Tibial nerve (tissue), 4 donors: ENCODE measurements around the gene NID1. TPM values are rescaled to one million over a fixed set of nuclear protein-coding genes. Genes with fewer than 3 reads are reported as not detected.

ENCODE experiments used
- DNase-seq, 2 donors: peaks; one replicate each; pipeline ENCODE4 v3.0.0-alpha.2; 2019; ENCODE audit warnings: low spot score in 2 of 2
- H3K27ac ChIP-seq, 4 donors: fragments of 200-600 bp; sonication (generic) in 3 of 4; one replicate each; pipeline ENCODE4 v1.5.1; 2017 to 2019; ENCODE audit warnings: mild to moderate bottlenecking in 1 of 4
- H3K27me3 ChIP-seq, 2 donors: fragments of 200-600 bp; sonication (generic) in 1 of 2; one replicate each; pipeline versions ENCODE4 v1.5.1 to v1.6.0; 2017 to 2019
- H3K36me3 ChIP-seq, 3 donors: fragments of 200-600 bp; sonication (generic); one replicate each; pipeline ENCODE4 v1.5.1; 2018 to 2019
- H3K4me1 ChIP-seq, 4 donors: fragments of 200-600 bp; sonication (generic) in 3 of 4; one replicate each; pipeline ENCODE4 v1.5.1; 2017 to 2019
- H3K4me3 ChIP-seq, 4 donors: fragments of 200-600 bp; sonication (generic) in 3 of 4; one replicate each; pipeline ENCODE4 v1.5.1; 2017 to 2019; ENCODE audit warnings: mild to moderate bottlenecking in 1 of 4, moderate library complexity in 1 of 4
- H3K9me3 ChIP-seq, 4 donors: fragments of 200-600 bp; sonication (generic) in 3 of 4; one replicate each; pipeline ENCODE4 v1.5.1; 2017 to 2019
- EP300 ChIP-seq, 2 donors: sonication (generic); formaldehyde crosslinking; IDR thresholded peaks; one replicate each; pipeline ENCODE4 v1.6.1; 2017; ENCODE audit warnings: antibody characterized with exemption in 2 of 2, mild to moderate bottlenecking in 1 of 2
- POLR2A ChIP-seq, 2 donors: fragments of 450-650 bp; IDR thresholded peaks; one replicate each; pipeline ENCODE4 v1.6.1; 2017; ENCODE audit warnings: antibody characterized with exemption in 2 of 2, mild to moderate bottlenecking in 2 of 2, moderate library complexity in 2 of 2
- WGBS, 2 donors: methylation state at CpG; one replicate each; pipeline ENCODE4 v1.1.5; 2018; 5-methylcytosine and 5-hydroxymethylcytosine counted together
- total RNA-seq, 4 donors: library from RNA; depleted of rRNA; stranded (reverse); fragments of >200 nt; gene quantifications; one replicate each; pipeline ENCODE4 v1.1.0, GENCODE V29; 2016
- TF ChIP-seq, protein P1 (sequence below), 5 experiments: fragments of 200-600 bp in 3 of 5; fragments of 450-650 bp in 2 of 5; sonication (generic) in 3 of 5; IDR thresholded peaks; one replicate each; pipeline ENCODE4 v1.5.1; 2016 to 2019; ENCODE audit warnings: antibody characterized with exemption in 5 of 5, mild to moderate bottlenecking in 3 of 5, moderate library complexity in 2 of 5

Gene NID1
- total RNA-seq, 4 donors from 2014 or later: 192 to 321 (median 215) TPM

DNA sequence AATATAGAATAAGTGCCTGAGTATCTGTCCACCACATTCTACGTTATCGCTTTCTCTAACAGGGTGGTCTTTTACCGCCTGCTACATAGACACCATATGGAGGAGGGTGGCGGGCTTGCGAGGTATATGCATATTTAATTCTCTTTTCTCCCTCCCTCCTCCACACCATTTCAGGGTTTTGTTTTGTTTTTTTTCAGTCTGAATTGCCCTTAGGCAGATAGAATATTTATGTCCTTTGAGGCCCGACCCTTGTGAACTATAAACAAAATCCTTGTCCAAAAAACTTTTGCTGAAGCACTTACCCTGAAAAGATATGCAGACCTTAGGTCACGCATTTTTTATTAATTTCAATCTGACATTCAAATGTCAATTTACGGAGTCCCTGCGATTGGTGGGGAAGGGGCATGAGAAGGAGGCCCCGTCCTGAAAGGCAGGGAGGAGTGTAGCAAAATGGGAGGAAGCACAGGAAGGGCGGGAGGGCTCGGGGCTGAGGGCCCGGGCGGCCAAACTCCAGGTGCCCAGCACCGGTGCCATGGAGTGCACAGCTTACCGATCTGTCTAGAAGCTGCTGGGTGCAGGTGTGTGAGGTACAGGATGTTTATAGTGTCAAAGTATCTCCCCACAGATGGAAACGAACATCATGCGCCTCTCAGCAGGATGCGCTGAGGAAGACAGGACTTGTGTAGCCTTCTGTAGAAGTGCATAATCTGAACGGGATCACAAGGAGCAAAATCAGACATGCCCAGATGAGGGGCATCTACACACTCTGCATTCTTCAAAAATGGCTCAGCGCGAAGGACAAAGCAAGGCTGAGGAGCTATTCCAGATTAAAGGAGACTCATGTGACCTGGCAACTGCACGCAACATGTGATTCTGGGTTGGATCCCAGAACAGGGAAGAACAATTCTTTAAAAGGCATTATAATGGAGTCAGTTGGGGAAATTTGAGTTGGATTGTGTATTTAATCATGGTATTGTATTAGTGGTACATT is 129.4 kb downstream of the NID1 start:
- Histone ChIP-seq H3K27ac (peak overlapping the region in 1 of 4 donors; percentile 17), H3K9me3 (no peaks in the 10 kb centered on the region), H3K4me1 (peaks cover 0 to 29% (median 6%) of the 10 kb centered on the region in 4 donors), H3K36me3 (no peaks in the 10 kb centered on the region), H3K27me3 (no peaks in the 10 kb centered on the region), H3K4me3 (no peak overlapping the region)
- peak in 1 of 2 donors; percentile 49 for TF ChIP-seq EP300 (IDR thresholded peaks at IDR 0.05)
- TF ChIP-seq, protein P1, sequence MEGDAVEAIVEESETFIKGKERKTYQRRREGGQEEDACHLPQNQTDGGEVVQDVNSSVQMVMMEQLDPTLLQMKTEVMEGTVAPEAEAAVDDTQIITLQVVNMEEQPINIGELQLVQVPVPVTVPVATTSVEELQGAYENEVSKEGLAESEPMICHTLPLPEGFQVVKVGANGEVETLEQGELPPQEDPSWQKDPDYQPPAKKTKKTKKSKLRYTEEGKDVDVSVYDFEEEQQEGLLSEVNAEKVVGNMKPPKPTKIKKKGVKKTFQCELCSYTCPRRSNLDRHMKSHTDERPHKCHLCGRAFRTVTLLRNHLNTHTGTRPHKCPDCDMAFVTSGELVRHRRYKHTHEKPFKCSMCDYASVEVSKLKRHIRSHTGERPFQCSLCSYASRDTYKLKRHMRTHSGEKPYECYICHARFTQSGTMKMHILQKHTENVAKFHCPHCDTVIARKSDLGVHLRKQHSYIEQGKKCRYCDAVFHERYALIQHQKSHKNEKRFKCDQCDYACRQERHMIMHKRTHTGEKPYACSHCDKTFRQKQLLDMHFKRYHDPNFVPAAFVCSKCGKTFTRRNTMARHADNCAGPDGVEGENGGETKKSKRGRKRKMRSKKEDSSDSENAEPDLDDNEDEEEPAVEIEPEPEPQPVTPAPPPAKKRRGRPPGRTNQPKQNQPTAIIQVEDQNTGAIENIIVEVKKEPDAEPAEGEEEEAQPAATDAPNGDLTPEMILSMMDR (IDR thresholded peaks at IDR 0.05): no peak
- peak in 1 of 2 donors; percentile 62 for DNase-seq
- 55 to 67% methylated on average over 23 of the region's 23 CpGs for WGBS, 2 donors

DNA sequence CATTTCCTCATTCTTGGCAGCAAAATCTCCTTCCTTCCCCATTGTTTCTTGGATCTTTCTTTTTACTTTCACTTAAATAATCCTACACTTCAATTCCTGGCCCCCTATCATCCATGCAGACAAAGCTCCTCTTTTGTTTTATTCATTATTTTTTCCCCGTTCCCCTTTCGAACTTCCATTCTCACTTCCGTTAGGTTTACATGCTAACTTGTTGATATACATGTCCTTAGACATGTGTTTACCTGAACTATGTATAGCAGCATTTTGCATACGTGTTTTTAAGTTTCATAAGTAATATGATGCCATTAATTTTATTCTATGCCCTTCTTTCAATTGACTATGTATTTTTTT is 131.1 kb downstream of the NID1 start:
- no peak overlapping the region for H3K4me3 ChIP-seq
- no peaks in the 10 kb centered on the region for H3K9me3 ChIP-seq
- TF ChIP-seq, protein P1 (IDR thresholded peaks at IDR 0.05): peak in 1 of 5 experiments; percentile 1
- no peak for TF ChIP-seq POLR2A (IDR thresholded peaks at IDR 0.05)
- no peak for TF ChIP-seq EP300 (IDR thresholded peaks at IDR 0.05)
- WGBS, 2 donors: 74 to 75% methylated on average over 4 of the region's 4 CpGs
- peak overlapping the region in 1 of 4 donors; percentile 47 for H3K27ac ChIP-seq
- H3K36me3 ChIP-seq: no peaks in the 10 kb centered on the region
- peaks cover 0 to 29% (median 6%) of the 10 kb centered on the region in 4 donors for H3K4me1 ChIP-seq
- no peak for DNase-seq
- H3K27me3 ChIP-seq: no peaks in the 10 kb centered on the region

DNA sequence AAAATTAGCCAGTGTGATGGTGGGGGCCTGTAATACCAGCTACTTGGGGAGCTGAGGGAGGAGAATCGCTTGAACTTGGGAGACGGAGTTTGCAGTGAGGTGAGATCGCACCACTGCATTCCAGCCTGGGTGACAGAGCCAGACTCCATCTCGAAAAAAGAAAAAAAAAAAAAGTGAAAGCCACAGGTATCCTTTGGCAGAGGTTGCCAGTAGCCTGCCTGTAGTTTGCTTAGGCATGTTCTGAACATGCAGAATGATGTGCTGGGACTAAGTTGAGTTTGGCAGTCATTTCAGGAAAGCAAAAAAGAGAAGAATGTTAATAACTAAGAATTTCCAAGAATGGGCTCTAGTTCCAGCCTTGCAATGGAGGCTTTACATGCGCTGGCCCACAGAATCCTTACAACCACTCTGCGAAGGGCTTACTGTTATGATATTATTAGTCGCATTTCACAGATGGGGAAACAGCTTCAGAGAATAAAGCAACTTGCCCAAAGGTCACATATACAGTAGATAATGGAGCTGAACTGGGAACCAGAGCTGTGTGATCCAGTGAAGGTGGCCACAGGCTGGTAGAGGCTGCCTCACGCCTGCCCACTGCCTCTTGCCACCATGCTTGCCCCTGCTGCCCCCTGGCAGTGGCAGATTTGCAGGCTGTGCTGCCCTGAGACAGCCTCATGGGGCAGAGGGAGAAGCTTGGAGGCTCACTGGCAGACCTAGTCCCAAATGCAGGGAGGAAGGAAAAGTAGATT is 131.7 kb downstream of the NID1 start:
- Histone ChIP-seq H3K36me3 (no peaks in the 10 kb centered on the region), H3K27ac (peak overlapping the region in 1 of 4 donors; percentile 47), H3K9me3 (no peaks in the 10 kb centered on the region), H3K4me3 (no peak overlapping the region), H3K27me3 (no peaks in the 10 kb centered on the region), H3K4me1 (peaks cover 0 to 29% (median 6%) of the 10 kb centered on the region in 4 donors)
- peak in 1 of 2 donors; percentile 6 for TF ChIP-seq EP300 (IDR thresholded peaks at IDR 0.05)
- no peak for TF ChIP-seq POLR2A (IDR thresholded peaks at IDR 0.05)
- TF ChIP-seq, protein P1 (IDR thresholded peaks at IDR 0.05): peak in 1 of 5 experiments; percentile 10
- DNase-seq: no peak
- WGBS, 2 donors: 64 to 74% methylated on average over 8 of the region's 8 CpGs

DNA sequence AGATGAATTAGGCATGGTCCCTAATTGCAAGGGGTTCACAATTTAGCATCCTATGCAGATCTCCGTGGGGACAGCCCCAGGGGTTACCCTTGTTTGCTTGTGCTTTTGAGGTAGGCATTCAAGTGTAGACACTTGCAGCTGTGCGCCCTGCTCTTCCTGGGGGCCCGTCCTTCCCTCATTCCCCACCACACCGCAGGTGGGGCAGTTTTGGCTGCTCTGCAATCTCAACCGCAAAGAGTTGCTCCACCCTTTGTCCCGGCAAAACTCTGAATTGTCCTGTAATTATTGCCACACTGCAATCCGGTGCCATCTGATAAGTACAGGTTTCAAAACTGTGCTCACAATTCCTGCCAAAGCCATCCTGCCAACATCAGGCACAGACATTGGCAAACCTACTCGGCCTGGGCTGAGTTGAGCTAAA is 132.8 kb downstream of the NID1 start:
- 55 to 71% methylated on average over 8 of the region's 8 CpGs for WGBS, 2 donors
- no peak for DNase-seq
- peaks cover 0 to 29% (median 6%) of the 10 kb centered on the region in 4 donors for H3K4me1 ChIP-seq
- no peak overlapping the region for H3K27ac ChIP-seq
- no peaks in the 10 kb centered on the region for H3K9me3 ChIP-seq
- no peaks in the 10 kb centered on the region for H3K36me3 ChIP-seq
- TF ChIP-seq, protein P1 (IDR thresholded peaks at IDR 0.05): no peak
- TF ChIP-seq EP300 (IDR thresholded peaks at IDR 0.05): no peak
- no peak overlapping the region for H3K4me3 ChIP-seq
- H3K27me3 ChIP-seq: no peaks in the 10 kb centered on the region
